Mesenchymal stem cell (in vitro differentiated cells and primary cell): ENCODE results near the gene MED15. TPM values are rescaled to one million over a fixed set of nuclear protein-coding genes. Genes with fewer than 3 reads are reported as not detected.

Experiments
- DNase-seq: peaks from one replicate; pipeline ENCODE4 v3.0.0-alpha.2; 2013
- H2AFZ ChIP-seq: one replicate; pipeline ENCODE4 v1.6.1; 2013; ENCODE audit warnings: low read depth, mild to moderate bottlenecking, control low read depth, inconsistent platforms, low read length, moderate library complexity
- H2AK5ac ChIP-seq: 2 replicates; pipeline ENCODE4 v1.6.1; 2013; ENCODE audit warnings: low read length, moderate library complexity, mild to moderate bottlenecking, inconsistent platforms; ENCODE audit not compliant: severe bottlenecking
- H2BK120ac ChIP-seq: one replicate; pipeline ENCODE4 v1.6.1; 2013; ENCODE audit warnings: low read depth, mild to moderate bottlenecking, inconsistent platforms, low read length, moderate library complexity
- H2BK12ac ChIP-seq, 2 experiments: one replicate each; pipeline ENCODE4 v1.6.1; 2013; ENCODE audit warnings: inconsistent platforms in 2 of 2, low read length in 2 of 2, mild to moderate bottlenecking in 2 of 2, moderate library complexity in 2 of 2, control low read depth in 1 of 2
- H2BK15ac ChIP-seq: one replicate; pipeline ENCODE4 v1.6.1; 2013; ENCODE audit warnings: mild to moderate bottlenecking, low read depth, inconsistent platforms; ENCODE audit not compliant: poor library complexity, severe bottlenecking
- H2BK5ac ChIP-seq: 2 replicates; pipeline ENCODE4 v1.6.1; 2013; ENCODE audit warnings: low read depth, mild to moderate bottlenecking, low read length, control low read depth, inconsistent platforms; ENCODE audit not compliant: poor library complexity, severe bottlenecking
- H3K14ac ChIP-seq, 2 experiments: one replicate each; pipeline ENCODE4 v1.6.1; 2013; ENCODE audit warnings: inconsistent platforms in 2 of 2, low read length in 2 of 2, control low read depth in 1 of 2, mild to moderate bottlenecking in 1 of 2, moderate library complexity in 1 of 2
- H3K18ac ChIP-seq, 2 experiments: one replicate each; pipeline ENCODE4 v1.6.1; 2013; ENCODE audit warnings: inconsistent platforms in 2 of 2, low read length in 2 of 2, control low read depth in 1 of 2, low read depth in 1 of 2, mild to moderate bottlenecking in 1 of 2
- H3K23ac ChIP-seq, 2 experiments: one replicate each; pipeline ENCODE4 v1.6.1; 2013; ENCODE audit warnings: inconsistent platforms in 2 of 2, low read length in 2 of 2, mild to moderate bottlenecking in 2 of 2, moderate library complexity in 2 of 2, control low read depth in 1 of 2
- H3K27ac ChIP-seq: 2 replicates; pipeline ENCODE4 v1.5.1; 2013; ENCODE audit warnings: mild to moderate bottlenecking, moderate library complexity, low read length, control low read depth, inconsistent platforms; ENCODE audit not compliant: poor library complexity, severe bottlenecking
- H3K27me3 ChIP-seq, 2 experiments: 2 replicates each; pipeline versions ENCODE4 v1.6.1 to v1.7.0; 2013; ENCODE audit warnings: low read length in 2 of 2, mild to moderate bottlenecking in 2 of 2, moderate library complexity in 2 of 2, control low read depth in 1 of 2, inconsistent platforms in 1 of 2; ENCODE audit not compliant: control insufficient read depth in 1 of 2, insufficient read depth in 1 of 2
- H3K36me3 ChIP-seq, 2 experiments: 2 replicates each; pipeline versions ENCODE4 v1.6.1 to v1.7.0; 2013; ENCODE audit warnings: low read length in 2 of 2, control low read depth in 1 of 2, inconsistent platforms in 1 of 2, low read depth in 1 of 2, mild to moderate bottlenecking in 1 of 2; ENCODE audit not compliant: insufficient read depth in 2 of 2, control insufficient read depth in 1 of 2
- H3K4ac ChIP-seq, 2 experiments: one replicate each; pipeline ENCODE4 v1.6.1; 2013; ENCODE audit warnings: inconsistent platforms in 2 of 2, low read length in 2 of 2, mild to moderate bottlenecking in 2 of 2, moderate library complexity in 2 of 2, control low read depth in 1 of 2, low read depth in 1 of 2
- H3K4me1 ChIP-seq: 2 replicates; pipeline ENCODE4 v1.6.1; 2013; ENCODE audit warnings: low read depth, low read length, control low read depth; ENCODE audit not compliant: control insufficient read depth, insufficient read depth
- H3K4me2 ChIP-seq: 2 replicates; pipeline ENCODE4 v1.6.1; 2013; ENCODE audit warnings: low read length, mild to moderate bottlenecking, inconsistent platforms; ENCODE audit not compliant: poor library complexity, severe bottlenecking
- H3K4me3 ChIP-seq, 2 experiments: 2 replicates each; pipeline versions ENCODE4 v1.5.1 to v1.7.0; 2013; ENCODE audit warnings: low read length in 2 of 2, mild to moderate bottlenecking in 2 of 2, control low read depth in 1 of 2, low read depth in 1 of 2; ENCODE audit not compliant: insufficient read depth in 1 of 2
- H3K79me1 ChIP-seq: replicated peaks from 2 replicates; pipeline ENCODE4 v1.6.1; 2013; ENCODE audit warnings: mild to moderate bottlenecking, control low read depth, low read length, inconsistent platforms; ENCODE audit not compliant: poor library complexity, severe bottlenecking
- H3K9ac ChIP-seq: 2 replicates; pipeline ENCODE4 v1.7.0; 2013; ENCODE audit warnings: mild to moderate bottlenecking, low read length, moderate library complexity
- H3K9me3 ChIP-seq: 2 replicates; pipeline ENCODE4 v1.7.0; 2013; ENCODE audit warnings: mild to moderate bottlenecking, low read length; ENCODE audit not compliant: control insufficient read depth
- H4K8ac ChIP-seq: one replicate; pipeline ENCODE4 v1.6.1; 2013; ENCODE audit warnings: inconsistent platforms, mild to moderate bottlenecking, low read length, moderate library complexity
- H4K91ac ChIP-seq: one replicate; pipeline ENCODE4 v1.6.1; 2013; ENCODE audit warnings: mild to moderate bottlenecking, low read length, inconsistent platforms
- WGBS: methylation state at CpG from one replicate; pipeline ENCODE4 v1.1.7; 2013; ENCODE audit warnings: mixed read lengths; 5-methylcytosine and 5-hydroxymethylcytosine counted together
- small RNA-seq: library from polyadenylated mRNA; stranded (forward); fragments of <200 nt; extraction: miRNeasy Mini kit (QIAGEN cat#:217004); gene quantifications from one replicate; pipeline ENCODE3, GENCODE V24; 2013; ENCODE audit warnings: low read depth

Gene MED15

DNA sequence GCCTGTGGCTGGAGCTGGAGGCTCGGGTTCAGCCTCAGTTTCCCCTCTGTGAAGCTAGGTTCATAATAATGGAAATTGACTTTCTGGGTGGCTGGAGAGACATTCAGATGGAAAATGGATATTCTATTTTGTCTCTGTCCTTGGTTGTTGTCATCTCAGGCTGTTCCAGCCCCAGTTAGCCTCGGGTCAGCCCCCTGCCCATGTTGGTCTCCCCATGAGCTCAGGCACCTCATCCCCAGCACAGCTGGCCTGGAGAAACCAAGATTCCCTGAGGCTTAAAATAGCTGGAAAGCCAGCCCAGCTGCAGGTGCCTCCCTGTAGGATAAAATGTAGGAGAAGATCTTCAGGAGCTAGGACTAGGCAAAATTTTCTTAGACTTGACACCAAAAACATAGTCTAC, 129.5 kb downstream of the MED15 start:
- no peak overlapping the region for H3K4me2 ChIP-seq
- 87% methylated on average over 2 of the region's 2 CpGs for WGBS
- no peak overlapping the region for H3K4me3 ChIP-seq
- no peak for DNase-seq
- no peak overlapping the region for H4K8ac ChIP-seq
- H3K18ac ChIP-seq = no peak overlapping the region
- peaks cover 53 to 82% of the 10 kb centered on the region in 2 experiments for H3K27me3 ChIP-seq
- H3K27ac ChIP-seq = no peak overlapping the region
- H3K9ac ChIP-seq = no peak overlapping the region
- H3K4me1 ChIP-seq = no peaks in the 10 kb centered on the region
- H2BK120ac ChIP-seq = no peak overlapping the region
- no peak overlapping the region for H2AFZ ChIP-seq
- no peak overlapping the region for H3K14ac ChIP-seq
- H3K4ac ChIP-seq = no peak overlapping the region
- H3K23ac ChIP-seq = no peak overlapping the region
- no peaks in the 10 kb centered on the region for H3K36me3 ChIP-seq
- no peak overlapping the region for H4K91ac ChIP-seq
- H2BK15ac ChIP-seq = no peak overlapping the region
- H2BK5ac ChIP-seq = no peak overlapping the region
- H3K79me1 ChIP-seq = no peaks in the 10 kb centered on the region
- no peak overlapping the region for H2BK12ac ChIP-seq
- no peak overlapping the region for H2AK5ac ChIP-seq
- H3K9me3 ChIP-seq = peaks cover 5% of the 10 kb centered on the region

Small RNAs within 50 kb of the gene (small RNA-seq; reads per million reads assigned to genes)
- gene IGLL4P (not detected), gene RF00019 (not detected), gene RN7SL812P (not detected), gene RNY1P9 (not detected)
